ENCODE measurements around the gene INO80C.
"Not testable (repeated sequence)": the region's sequence is repeated elsewhere in the genome, so short reads cannot be mapped to it uniquely, and the experiment has no call there.

INO80C gene

DNA sequence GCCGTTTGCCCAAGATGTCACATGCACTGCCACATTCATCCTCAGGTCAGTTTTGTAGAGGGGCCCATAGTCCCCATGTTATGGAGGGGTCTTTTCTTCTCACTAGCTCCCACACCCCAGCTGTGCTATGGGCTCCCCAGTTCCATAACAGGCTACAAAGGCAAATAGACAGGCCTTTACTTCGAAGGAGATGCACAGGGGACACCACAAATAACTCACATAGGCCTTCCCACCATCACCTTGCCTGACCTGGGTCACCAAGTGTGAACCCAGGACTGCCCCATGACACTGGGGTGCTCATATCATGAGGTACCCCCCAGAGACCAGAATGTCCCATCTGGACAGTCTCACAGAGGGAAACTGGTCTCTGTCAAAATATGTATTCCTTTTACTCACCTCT lies 15.0 kb upstream of the INO80C start:
- DNase-seq, result no peak

DNA sequence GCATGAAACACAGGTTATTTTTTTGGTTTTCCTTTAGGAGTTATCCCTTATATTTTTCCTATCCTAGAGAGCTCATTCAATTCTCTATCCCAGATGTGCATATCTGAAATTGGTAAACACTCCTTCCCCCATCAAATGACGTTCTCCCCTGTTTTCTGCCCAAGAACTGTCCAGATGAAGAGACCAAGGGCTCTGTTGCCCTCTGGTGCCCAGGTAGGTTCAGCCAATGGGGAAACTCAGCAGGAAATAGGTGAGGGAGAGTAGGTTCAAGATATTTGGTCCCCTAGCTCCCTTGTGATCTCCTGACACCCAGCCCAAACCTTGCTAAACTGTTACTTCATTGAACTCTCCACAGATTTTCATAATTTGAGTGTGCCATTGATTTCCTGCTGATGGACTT lies 14.1 kb upstream of the INO80C start:
- no peak for DNase-seq

DNA sequence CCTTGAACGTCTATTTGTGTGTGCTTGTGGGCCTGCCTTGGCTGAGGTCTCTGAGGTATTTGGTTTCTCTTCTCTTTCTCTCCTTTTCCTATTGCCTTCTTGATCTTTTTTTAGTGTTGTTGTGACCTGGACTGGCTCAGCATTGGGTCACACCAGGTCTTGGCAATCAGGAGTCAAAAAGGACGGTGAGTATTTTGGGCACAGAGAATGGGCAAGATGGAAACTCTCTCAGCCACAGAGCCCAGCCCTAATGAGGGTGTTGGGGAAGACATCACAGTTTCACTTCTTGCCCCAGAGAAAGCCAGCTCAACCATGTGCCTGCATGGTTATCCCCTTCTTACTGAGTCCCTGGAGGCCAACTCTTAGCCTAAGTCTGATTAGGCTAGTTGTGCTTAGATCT lies 13.7 kb upstream of the INO80C start:
- DNase-seq, result no peak

DNA sequence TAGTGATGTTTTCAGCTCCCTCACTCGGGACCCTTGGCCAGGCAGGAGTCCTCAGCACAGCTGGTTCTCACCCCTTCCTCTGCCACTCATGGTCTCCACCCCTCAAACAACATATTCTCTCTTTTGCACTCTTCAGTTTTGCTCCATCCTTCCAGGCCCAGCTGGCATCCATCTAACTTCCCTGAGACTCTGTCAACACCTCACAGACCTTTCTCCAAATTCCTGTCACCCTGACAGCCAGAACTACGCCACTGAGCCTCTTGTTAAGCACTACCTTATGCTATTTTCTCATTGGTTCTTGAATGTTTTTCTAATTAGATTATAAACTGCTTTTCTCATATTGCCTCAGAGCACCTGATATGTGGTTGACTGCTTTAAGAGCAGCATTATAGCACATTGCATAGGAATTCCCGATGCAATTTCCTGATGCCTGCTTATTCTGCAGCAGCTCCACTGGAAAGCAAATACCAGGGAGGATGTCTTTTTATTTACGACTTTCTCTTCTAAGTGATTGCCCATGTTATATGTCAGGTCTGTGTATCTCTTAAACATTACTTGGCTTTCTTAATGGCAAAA lies 12.4 kb upstream of the INO80C start:
- DNase-seq, result no peak

DNA sequence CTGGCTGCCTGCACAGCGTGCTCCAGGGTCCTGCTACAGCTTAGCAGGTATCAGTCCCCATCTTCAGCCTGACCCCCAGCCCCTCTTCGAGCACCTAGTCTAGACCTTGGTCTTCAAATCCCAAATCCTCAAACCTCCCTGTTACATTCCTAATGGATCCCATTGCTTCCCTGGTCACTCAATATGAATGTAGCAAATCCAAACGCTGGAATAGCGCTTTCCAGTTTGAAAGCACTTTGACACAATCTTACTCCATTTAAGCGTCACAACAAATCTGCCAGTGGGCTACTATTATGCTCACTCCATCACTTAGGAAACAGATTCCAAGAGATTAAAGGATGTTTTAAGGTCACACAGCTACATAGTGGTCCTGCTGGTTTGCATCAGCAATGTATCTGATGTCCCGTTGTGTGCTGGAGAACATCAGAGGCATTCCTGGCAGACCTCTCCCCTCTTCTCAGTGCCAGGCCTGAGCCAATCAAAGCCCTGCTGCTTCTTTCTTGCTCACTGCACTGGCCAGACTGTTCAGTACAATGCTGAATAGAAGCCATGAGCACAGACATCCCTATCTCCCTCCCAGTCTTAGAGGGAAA lies 11.1 kb upstream of the INO80C start:
- no peak for DNase-seq

DNA sequence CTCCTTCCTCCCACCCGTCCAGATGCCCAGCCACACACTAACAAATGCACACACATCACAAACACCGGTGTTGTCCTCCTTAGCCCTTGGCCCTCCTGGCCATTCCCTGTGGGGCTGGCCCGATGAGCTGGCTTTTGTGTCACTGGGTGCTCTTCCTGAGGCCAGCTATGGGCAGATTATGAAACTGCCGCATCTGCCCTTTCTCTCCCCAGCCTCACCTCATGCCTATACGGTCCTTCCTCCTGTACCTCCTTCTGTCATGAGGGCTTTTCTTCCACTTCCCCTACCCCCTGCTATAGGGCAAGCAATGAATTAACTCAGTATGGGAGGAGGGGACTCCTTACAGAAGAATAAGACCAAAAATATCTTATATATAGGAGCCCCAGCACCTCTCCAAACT lies 10.3 kb upstream of the INO80C start:
- no peak for DNase-seq

DNA sequence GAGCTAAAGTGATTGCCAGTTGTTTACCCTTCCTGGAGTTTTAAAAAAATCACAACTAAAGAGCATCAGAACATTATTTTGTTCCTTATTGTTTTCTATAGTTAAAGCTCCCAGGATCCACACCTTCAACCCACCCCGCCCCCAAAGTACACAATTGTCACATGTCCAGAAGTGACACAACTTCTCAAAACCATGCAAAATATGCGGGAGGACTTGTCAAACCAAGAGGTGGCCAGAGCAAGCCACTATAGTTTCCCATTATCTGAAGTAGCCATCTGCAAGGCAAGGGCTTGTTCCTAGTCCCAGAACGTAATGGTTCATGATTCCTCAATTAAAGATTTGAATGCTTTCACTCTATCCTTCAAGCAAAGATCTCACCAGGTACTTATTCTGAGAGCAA lies 9.9 kb upstream of the INO80C start:
- no peak for DNase-seq

DNA sequence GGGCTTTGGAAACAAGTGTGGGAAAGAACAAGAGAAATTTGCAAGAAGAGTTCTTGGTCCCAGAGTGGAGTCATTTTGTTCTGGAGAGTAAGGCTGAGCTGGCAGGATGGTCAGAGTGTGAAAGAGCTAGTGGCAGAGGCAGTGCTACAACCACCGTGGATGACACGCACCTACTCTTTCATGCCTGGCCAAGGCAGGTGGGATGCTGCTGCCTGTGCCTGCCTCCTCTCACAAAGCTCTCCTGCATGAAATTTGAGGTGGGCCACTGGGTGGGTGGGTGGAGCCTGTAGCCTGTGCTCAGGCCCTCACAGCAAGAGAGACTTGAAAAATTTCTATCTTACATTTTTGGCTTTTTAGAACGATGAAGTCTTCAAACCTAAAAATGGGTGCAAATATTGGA lies 9.4 kb upstream of the INO80C start:
- no peak for DNase-seq

DNA sequence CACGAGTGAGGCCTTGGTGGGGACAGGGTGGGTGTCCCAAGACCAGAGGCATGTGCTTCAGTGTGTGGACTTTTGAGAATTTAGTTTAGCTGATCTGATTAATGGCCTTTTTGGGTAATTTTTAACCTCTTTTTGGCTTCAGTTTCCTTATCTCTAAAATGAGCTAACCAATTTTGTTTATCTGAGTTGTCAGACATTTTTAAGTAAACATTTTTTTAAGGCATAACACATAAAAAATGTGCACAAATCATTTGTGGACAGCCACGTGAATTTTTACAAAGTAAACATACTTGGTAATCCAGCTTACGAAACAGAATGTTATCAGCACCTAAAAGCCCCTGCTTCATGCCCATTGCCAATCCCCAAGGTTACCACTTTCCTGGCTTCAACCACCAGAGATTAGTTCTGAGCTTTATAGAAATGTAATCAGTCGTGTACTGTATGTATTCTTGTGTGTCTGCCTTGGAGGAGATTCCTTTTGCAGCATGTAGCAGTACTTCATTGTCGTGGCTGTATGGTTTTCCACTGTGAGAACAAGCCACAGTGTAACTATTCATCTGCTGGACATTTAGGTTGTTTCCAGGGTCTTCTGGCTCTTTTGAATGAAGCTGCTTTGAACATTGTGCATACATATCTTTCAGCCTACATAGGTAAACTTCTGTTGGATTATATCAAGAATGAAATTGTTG lies 8.4 kb upstream of the INO80C start:
- DNase-seq, result no peak

DNA sequence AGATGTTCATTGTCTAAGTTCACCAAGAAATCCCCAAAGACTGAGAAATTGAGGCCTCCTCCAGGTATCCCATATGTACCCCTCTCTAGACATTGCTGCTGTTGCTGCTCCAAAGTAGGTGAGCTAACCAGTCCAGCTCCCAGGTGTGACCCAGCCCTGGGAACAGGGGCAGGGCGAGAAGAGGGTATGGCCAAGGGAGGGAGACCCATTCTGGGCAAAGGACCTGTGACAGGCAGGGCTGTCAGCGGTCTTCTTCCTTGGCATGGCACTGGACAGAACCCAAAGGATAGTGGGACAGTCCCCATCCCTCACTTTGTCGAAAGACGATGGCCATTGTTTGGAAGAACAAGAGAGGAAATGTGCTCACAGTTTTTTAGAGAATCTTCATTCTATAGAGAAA lies 7.2 kb upstream of the INO80C start:
- DNase-seq, result no peak

DNA sequence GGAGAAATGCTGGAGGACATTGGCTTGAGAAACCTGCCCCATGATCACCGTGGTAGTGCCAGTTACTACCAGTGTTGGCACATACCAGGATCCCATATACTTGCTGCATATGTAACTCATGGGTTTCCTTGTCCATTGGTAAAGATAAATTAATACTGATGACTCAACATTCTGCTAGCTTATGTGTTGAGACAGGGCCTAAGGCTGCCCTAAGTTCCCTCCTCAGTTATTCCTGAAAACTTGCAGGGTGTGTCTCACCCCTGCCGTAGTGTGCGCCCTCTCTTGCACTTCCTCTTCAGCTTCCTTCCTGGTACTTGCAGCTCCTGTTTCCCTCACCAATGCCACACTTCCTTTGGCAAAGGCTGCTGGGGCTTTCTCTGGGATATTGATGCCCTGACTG lies 4.3 kb upstream of the INO80C start:
- no peak for DNase-seq

DNA sequence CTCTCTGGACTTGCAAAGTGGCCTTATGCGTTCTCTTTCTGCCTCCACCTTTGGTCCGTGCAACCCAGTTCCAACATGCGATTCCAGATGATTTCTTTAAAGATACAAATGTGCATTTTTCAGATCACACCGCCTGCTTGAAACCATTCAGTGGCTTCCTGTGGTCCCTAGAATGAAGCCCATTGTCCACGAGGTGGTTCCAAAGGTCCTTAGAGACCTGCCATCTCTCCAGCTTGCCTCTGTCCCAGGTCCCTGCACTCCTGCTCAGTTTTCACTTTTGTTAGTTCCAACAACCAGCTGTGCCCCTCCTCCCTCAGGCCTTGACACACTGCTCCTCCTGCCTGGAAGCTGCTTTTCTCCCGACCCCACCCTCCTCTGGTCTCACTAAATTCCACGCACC lies 3.6 kb upstream of the INO80C start:
- no peak for DNase-seq

DNA sequence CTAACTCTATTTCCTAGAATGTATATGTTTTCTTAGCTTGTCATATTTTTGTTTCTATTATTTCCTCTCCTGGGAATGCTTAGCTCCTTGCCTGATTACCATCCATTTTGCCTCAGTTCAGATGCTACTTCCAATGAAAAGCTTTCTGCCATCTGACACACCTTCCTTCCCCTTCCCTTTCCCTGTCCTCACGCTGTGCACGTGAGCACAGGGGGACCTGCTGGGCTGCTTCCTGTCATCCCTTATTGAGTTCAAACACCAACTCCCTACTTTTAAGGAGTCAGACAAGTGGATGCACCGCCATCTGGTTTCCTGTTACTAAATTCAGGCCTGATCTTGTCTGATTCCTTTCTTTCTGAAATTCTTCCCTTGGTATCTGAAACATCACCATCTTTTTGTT lies 2.4 kb upstream of the INO80C start:
- no peak for DNase-seq

DNA sequence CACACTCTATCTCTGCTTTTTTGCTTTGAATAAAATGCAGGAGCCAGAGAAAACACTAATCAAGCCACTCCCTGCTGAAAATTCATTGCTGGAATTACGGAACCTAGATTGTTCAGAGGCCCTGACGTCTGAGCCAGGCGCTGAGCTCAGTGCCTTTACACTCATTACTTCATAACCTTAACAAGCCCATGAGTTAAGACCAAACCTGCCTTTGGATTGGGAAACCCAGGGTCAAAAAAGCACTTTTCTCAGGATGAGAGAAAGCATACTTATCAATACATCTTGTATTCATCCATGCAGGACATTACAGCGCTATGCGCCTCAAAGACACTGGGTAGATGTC lies 762 bp downstream of the INO80C start:
- DNase-seq, result no peak

DNA sequence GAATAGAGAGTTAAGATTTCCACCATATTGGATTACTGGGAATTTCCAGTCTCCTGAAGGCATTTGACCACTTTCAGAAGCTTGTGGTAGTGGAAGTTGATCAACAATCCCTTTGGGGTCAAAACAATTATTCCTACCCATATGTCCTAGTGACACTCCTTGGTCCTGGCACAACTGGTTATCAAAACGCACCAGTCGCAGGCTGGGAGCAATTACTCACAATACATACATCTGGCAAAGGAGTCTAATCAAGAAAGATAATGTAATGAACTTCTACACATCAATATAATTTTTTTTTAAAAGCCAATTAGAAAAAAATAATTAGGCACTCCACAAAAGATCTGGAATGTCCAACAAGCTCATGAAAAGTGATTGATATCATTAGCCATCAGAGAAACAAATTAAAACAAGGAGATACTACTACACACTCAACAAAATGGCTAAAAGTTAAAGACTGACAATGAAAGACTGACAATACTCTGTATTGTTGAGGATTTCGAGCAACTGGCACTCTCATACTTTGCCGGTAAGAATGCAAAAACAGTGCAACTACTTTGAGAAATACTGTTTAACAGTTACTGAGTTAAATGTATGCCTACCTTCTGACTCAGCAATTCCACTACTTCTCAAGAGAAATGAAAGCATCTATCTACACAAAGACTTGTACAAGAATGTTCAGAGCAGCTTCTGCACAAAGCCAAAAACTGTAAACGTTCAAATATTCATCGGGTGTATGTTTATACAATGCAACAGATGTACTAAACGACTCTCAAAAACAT lies 2.0 kb downstream of the INO80C start:
- DNase-seq, result no peak

DNA sequence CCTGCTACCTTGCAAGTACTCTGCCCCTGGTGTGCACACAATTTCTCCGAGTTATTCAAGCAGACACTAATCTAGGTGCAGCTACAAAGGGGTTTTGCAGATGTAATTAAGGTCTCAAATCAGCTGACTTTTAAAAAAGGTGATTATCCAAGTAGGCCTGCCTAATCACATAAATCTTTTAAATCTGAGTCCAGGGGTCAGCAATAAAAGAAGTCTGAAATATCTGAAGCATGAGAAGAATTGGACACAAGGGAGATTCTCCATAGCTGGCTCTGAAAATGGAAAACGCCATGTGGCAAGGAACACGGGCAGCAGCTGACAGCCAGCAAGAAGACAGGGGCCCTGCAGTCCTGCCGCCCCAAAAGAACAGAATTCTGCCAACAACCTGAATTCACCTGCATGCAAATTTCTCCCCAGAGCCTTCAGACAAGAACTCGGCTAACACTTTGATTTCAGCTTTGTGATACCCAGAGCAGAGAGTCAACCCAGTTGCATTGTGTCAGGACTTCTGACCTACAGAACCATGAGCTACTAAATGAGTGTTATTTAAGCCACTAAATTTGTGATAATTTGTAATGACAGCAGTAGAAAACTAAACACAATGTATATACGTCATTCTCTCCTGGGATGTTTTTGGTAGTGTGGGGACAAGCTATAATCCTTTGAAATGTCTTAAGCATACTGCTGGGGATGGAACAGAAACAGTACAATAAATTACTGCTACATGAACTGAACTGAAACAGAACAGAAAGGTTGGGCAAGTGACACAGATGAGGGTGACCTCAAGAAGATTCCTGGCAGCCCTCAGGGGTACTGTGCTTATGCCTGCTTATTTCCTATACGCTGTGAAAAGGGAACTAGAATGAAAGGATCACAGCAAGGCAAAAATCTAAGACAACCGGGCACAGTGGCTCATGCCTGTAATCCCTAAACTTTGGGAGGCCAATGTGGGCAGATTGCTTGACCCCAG lies 3.2 kb downstream of the INO80C start:
- DNase-seq, result no peak

DNA sequence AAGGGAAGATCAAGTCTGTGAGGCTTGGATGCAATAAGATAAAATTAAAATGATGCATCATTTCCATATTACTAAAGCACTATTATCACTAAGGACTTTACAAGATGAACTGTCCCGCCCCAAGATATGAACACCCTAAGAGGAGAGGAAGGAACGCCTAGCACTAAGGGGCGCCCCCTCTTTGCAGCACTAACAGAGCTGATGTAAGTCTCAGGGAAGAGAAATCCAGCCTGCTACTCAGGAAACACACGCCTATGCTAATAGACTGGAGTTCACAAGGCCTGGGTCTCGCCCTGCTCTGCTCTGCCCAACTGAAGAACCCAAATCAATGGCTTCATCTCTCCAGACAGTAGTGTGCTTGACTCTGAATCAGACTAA lies 6.1 kb downstream of the INO80C start:
- DNase-seq, result no peak

DNA sequence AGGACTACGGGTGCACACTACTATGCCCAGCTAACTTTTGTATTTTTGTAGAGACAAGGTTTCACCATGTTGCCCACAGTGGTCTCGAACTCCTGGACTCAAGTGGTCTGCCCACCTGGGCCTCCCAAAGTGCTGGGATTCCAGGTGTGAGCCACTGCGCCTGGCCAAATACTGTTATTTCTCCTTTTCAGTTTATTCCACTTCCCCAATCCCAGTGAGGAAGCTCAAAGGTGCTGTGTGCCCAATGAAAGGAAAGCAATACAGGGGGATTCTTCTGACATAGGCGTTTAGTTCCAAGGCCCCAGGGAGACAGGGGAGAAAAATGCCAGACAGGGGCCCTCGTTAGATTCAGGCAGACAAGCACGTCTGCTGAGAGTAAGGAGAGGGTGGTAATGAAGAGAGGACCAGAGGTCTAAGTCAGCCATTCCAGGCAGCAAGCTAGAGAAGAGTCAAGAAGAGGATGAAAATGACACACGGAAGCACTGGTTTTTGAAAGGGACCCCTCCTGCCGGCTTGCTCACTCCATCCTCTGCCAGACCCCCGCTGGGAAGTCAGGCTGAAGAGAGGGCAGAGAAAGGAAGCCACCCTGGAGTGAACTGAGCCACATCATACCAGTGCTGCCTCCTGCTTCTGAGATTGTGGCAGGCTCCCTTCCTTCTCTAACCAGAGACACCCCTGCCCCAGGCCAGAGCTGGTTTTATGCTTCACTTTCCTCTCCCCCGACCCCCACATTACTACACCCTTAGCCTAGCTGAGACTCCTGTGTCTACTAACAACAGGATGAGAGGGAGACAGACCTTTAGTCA lies 6.7 kb downstream of the INO80C start:
- DNase-seq, result no peak

DNA sequence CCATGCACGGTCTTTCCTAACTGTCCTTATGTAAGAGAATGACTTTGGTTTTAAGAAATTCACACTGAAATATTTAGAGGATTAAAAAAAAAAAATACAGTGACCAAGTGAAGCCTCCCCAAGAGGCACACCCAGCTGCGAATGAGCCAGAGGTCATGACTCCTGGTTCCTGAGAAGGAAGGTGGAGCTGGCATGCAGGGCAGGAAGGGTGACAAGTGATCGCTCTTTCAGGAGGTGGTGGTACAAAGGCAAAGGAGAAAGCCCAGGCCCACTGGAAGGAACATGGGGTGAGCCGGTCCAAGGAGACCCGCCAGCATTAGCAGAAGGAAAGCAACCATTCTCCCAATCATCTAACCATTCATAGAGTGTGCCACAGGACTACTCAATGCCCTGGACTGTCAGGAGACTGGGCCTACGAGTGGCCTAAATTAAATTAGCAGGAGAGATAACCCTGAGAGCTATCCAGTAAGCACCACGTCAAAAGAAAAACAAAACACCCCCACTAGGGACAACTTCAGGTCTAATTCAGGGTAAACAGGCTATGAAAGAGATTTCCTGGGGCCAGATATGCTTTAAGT lies 7.8 kb downstream of the INO80C start:
- no peak for DNase-seq

DNA sequence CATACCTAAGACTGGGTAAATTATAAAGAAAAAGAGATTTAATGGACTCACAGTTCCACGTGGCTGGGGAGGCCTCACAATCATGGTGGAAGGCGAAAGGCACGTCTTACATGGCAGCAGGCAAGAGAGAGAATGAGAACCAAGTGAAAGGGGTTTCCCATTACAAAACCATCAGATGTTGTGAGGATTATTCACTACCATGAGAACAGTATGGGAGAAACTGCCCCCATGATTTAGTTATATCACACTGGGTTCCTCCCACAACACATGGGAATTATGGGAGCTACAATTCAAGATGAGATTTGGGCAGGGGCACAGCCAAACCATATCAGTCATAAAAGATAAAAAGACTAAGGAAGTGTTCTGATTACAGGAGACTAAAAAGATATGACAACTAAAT lies 8.5 kb downstream of the INO80C start:
- DNase-seq, result not testable (repeated sequence)

DNA sequence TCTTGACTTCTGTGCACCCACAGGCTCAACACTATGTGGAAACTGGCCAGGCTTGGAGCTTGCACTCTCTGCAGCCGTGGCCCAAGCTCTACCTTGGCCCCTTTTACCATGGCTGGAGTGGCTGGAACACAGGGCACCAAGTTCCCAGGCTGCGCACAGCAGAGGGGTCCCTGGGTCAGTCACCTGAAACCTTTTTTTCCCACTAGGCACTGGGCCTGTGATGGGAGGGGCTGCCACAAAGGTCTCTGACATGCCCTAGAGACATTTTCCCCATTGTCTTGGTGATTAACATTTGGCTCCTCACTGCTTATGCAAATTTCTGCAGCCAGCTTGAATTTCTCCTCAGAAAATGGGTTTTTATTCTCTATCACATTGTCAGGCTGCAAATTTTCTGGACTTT lies 9.4 kb downstream of the INO80C start:
- not testable (repeated sequence) for DNase-seq

DNA sequence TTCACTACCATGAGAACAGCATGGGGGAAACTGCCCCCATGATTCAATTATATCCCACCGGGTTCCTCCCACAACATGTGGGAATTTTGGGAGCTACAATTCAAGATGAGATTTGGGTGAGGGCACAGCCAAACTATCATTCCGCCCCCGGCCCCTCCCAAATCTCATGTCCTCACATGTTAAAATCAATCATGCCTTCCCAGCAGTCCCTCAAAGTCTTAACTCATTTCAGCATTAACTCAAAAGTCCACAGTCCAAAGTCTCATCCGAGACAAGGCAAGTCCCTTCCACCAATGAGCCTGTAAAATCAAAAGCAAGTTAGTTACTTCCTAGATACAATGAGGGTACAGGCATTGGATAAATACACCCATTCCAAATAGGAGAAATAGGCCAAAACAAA lies 10.2 kb downstream of the INO80C start:
- not testable (repeated sequence) for DNase-seq
